Lower lobe of right lung (tissue), 2 donors: ENCODE results near the gene GKN2. TPM values are rescaled to one million over a fixed set of nuclear protein-coding genes. Genes with fewer than 3 reads are reported as not detected.
A peak's percentile ranks its signal among the peaks of the same experiment; 100 is the strongest.

ENCODE experiments used
- ATAC-seq, 2 donors: fragments of 200-7000 bp; cut with Tn5 transposase; one replicate each; pipeline ENCODE4 v1.9.1; 2020 to 2022; ENCODE audit warnings: mild to moderate bottlenecking in 2 of 2, moderate library complexity in 2 of 2
- DNase-seq: peaks from one replicate; pipeline ENCODE4 v3.0.0-alpha.2; 2020
- H3K27ac ChIP-seq: fragments of 200-600 bp; one replicate; pipeline ENCODE4 v1.8.0; 2022
- H3K27me3 ChIP-seq: fragments of 200-600 bp; one replicate; pipeline ENCODE4 v1.8.0; 2022; ENCODE audit warnings: low read depth
- H3K36me3 ChIP-seq: fragments of 200-600 bp; one replicate; pipeline ENCODE4 v1.8.0; 2022; ENCODE audit warnings: mild to moderate bottlenecking
- H3K4me1 ChIP-seq: fragments of 200-600 bp; one replicate; pipeline ENCODE4 v1.8.0; 2022
- H3K4me3 ChIP-seq: fragments of 200-600 bp; one replicate; pipeline ENCODE4 v1.8.0; 2022; ENCODE audit warnings: mild to moderate bottlenecking
- H3K9me3 ChIP-seq: fragments of 200-600 bp; one replicate; pipeline ENCODE4 v1.8.0; 2022
- CTCF ChIP-seq: fragments of 200-600 bp; IDR thresholded peaks from one replicate; pipeline ENCODE4 v1.8.0; 2022; ENCODE audit warnings: antibody characterized with exemption, mild to moderate bottlenecking
- intact Hi-C: fragments of 100-400 bp; cut with DNase I; formaldehyde crosslinking; loops from one replicate; pipeline ENCODE4 v1.11.0; 2022
- total RNA-seq: library from RNA; stranded (reverse); fragmentation: NEBNext Ultra II Directional; extraction: Animal tissue kit (Norgen Biotek cat#: 25700); gene quantifications from one replicate; pipeline ENCODE4 v1.2.1, GENCODE V29; 2021
- donor health status: DM: no; HTN: yes; CAD: no; lungs with severe emphysema.

Gene GKN2
- total RNA-seq, 1 donor from 2014 or later = 53.3 TPM

DNA sequence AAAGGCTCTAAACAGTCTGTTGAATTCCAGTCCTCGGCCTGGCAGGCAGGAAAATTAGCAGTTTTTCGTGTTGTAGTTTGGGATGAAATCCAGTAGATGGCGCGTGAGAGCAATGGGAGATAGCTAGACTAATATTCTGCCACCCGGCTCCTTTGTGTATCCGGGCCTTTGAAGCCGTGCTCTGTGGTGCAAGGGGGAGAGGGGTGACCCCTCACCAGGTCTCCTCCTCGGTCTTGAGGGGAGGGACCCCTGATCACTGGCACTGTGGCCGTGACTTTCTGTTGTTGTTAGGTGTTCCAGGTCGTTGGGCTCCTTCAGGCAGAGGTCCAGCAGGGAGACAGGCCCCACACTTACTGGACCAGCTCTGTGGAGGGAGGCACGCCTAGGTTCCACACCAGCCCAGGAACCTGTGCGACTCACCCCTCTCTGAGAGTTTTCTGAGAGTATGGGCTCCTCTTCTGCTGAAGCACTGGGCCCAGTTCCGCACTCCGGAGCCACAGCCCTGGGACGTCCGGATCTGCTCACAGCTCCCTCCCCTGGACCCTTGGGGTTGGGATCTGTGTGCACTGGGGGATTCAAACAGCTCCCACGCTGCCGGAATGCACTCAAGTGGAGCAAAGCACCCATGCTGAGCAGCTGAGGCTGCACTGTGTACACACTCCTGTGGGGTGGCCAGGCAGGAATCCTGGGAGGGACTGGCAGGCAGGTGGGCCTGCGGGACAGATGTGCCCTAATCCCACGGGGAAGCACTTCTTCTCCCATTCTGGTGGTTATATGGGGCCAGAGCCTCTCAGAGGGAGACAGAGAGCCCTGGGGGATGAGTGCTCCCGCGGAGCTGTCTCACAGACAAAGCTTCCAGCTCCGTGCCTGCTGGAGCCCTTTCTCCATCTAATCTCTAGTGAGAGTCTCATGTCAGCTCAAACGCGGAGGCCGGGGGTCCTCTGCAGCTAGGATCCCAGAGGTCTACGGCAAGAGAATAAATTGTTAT lies 8.8 kb downstream of the GKN2 start:
- DNase-seq (peak; percentile 50), ATAC-seq (peak; percentile 80 to 83)
- H3K9me3 ChIP-seq = no peaks in the 10 kb centered on the region
- no peaks in the 10 kb centered on the region for H3K27me3 ChIP-seq
- H3K27ac ChIP-seq = peak overlapping the region; percentile 32
- intact Hi-C loops = no loop called here
- TF ChIP-seq CTCF = peak; percentile 80
- H3K4me1 ChIP-seq = no peaks in the 10 kb centered on the region
- no peak overlapping the region for H3K4me3 ChIP-seq
- H3K36me3 ChIP-seq = no peaks in the 10 kb centered on the region

GRCh38 chr2:68942827-68943226 lies 9.9 kb downstream of the GKN2 start:
- Histone ChIP-seq H3K27me3 (no peaks in the 10 kb centered on the region), H3K4me3 (no peak overlapping the region), H3K36me3 (no peaks in the 10 kb centered on the region), H3K4me1 (no peaks in the 10 kb centered on the region), H3K9me3 (no peaks in the 10 kb centered on the region), H3K27ac (no peak overlapping the region)
- intact Hi-C loops = no loop called here
- ATAC-seq = no peak
- TF ChIP-seq CTCF = no peak
- DNase-seq = no peak

DNA sequence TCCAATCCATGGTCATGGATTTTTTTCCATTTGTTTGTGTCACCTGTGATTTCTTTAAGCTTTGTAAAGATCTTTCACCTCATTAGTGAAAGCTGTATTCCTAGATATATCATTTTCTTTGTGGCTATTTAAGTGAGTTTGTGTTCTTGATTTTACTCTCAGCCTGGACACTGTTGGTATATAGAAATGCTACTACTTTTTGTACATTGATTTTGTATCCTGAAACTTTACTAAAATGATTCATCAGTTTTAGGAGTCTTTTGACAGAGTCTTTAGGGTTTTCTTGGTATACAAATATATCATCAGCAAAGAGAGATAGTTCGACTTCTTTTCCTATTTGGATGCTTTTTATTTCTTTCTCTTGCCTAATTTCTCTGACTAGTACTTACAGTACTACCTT lies 12.3 kb downstream of the GKN2 start:
- H3K27ac ChIP-seq = no peak overlapping the region
- DNase-seq (no peak), ATAC-seq (no peak)
- no peaks in the 10 kb centered on the region for H3K9me3 ChIP-seq
- intact Hi-C loops = no loop called here
- H3K4me1 ChIP-seq = peaks cover 12% of the 10 kb centered on the region
- H3K27me3 ChIP-seq = no peaks in the 10 kb centered on the region
- no peak overlapping the region for H3K4me3 ChIP-seq
- H3K36me3 ChIP-seq = no peaks in the 10 kb centered on the region
- no peak for TF ChIP-seq CTCF

DNA sequence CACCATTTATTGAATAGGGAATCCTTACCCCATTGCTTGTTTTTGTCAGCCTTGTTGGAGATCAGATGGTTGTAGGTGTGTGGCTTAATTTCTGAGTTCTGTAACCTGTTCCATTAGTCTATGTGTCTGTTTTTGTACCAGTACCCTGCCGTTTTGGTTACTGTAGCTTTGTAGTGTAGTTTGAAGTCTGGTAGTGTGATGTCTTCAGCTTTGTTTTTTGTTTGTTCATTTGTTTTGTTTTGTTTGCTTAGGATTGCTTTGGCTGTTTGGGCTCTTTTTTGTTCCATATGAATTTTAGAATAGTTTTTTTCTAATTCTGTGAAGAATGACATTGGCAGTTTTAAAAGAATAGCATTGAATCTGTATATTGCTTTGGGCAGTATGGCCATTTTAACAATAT lies 12.7 kb downstream of the GKN2 start:
- Histone ChIP-seq H3K36me3 (no peaks in the 10 kb centered on the region), H3K27me3 (no peaks in the 10 kb centered on the region), H3K27ac (no peak overlapping the region), H3K4me1 (peaks cover 12% of the 10 kb centered on the region), H3K9me3 (no peaks in the 10 kb centered on the region), H3K4me3 (no peak overlapping the region)
- TF ChIP-seq CTCF = no peak
- DNase-seq (no peak), ATAC-seq (no peak)
- intact Hi-C loops = no loop called here

GRCh38 chr2:68938938-68939337 lies 13.8 kb downstream of the GKN2 start:
- no peaks in the 10 kb centered on the region for H3K9me3 ChIP-seq
- no peaks in the 10 kb centered on the region for H3K36me3 ChIP-seq
- DNase-seq = no peak
- no peak for TF ChIP-seq CTCF
- H3K27me3 ChIP-seq = no peaks in the 10 kb centered on the region
- no peak overlapping the region for H3K4me3 ChIP-seq
- peaks cover 12% of the 10 kb centered on the region for H3K4me1 ChIP-seq
- no peak overlapping the region for H3K27ac ChIP-seq
- intact Hi-C loops = no loop called here
- ATAC-seq = no peak
